Stimulated activated CD8-positive, alpha-beta memory T cell treated with anti-CD3 and anti-CD28 coated beads, Interleukin-7, amount 100 ng/mL, for 4 hours (primary cell): ENCODE results near the gene CARD18.
"Not testable (repeated sequence)": the region's sequence is repeated elsewhere in the genome, so short reads cannot be mapped to it uniquely, and the experiment has no call there.

Experiments
- DNase-seq, 2 donors: peaks; one replicate each; pipeline ENCODE4 v3.0.0-alpha.2; 2020; ENCODE audit warnings: low read depth in 2 of 2

The CARD18 gene

GRCh38 chr11:105132716-105133511 lies 6.7 kb downstream of the CARD18 start:
- DNase-seq = no peak

GRCh38 chr11:105130189-105130813 lies 9.3 kb downstream of the CARD18 start:
- no peak for DNase-seq

- no peak for DNase-seq
Measured at GRCh38 chr11:105124756-105125155, 14.8 kb downstream of the CARD18 start.

- no peak for DNase-seq
Measured at GRCh38 chr11:105111145-105111944, 28.2 kb downstream of the CARD18 start.

GRCh38 chr11:105110688-105111030 lies 28.9 kb downstream of the CARD18 start:
- no peak for DNase-seq

GRCh38 chr11:105109855-105110687 lies 29.5 kb downstream of the CARD18 start:
- no peak for DNase-seq

- no peak for DNase-seq
Measured at GRCh38 chr11:105109321-105109720, 30.2 kb downstream of the CARD18 start.

GRCh38 chr11:105108247-105108646 lies 31.3 kb downstream of the CARD18 start:
- DNase-seq = no peak

GRCh38 chr11:105107226-105107825 lies 32.2 kb downstream of the CARD18 start:
- DNase-seq = not testable (repeated sequence)

GRCh38 chr11:105106140-105106539 lies 33.4 kb downstream of the CARD18 start:
- DNase-seq = no peak

GRCh38 chr11:105104292-105104691 lies 35.3 kb downstream of the CARD18 start:
- no peak for DNase-seq

- no peak for DNase-seq
Measured at GRCh38 chr11:105103336-105103735, 36.2 kb downstream of the CARD18 start.

GRCh38 chr11:105102079-105102581 lies 37.4 kb downstream of the CARD18 start:
- DNase-seq = not testable (repeated sequence)

- no peak for DNase-seq
Measured at GRCh38 chr11:105100981-105101630, 38.5 kb downstream of the CARD18 start.

- no peak for DNase-seq
Measured at GRCh38 chr11:105100206-105100605, 39.4 kb downstream of the CARD18 start.

- not testable (repeated sequence) for DNase-seq
Measured at GRCh38 chr11:105099594-105099993, 40.0 kb downstream of the CARD18 start.

GRCh38 chr11:105092256-105093239 lies 47.0 kb downstream of the CARD18 start:
- no peak for DNase-seq
